WTC11 (cell line): Measurements from ENCODE around the gene HYI.
"Not testable (repeated sequence)": the region's sequence is repeated elsewhere in the genome, so short reads cannot be mapped to it uniquely, and the experiment has no call there.

Source experiments
- ETV6 ChIP-seq: sonication (generic); formaldehyde crosslinking; IDR thresholded peaks from 2 replicates; pipeline ENCODE4 v1.8.1; 2022; ENCODE audit warnings: mild to moderate bottlenecking, missing genetic modification reagents
- RORB ChIP-seq: fragments of 250-450 bp; sonication (Bioruptor Pico); IDR thresholded peaks from 2 replicates; pipeline ENCODE4 v1.9.0; 2021; ENCODE audit warnings: mild to moderate bottlenecking
- TEAD4 ChIP-seq: sonication (generic); formaldehyde crosslinking; IDR thresholded peaks from 2 replicates; pipeline ENCODE4 v1.8.0; 2022; ENCODE audit warnings: mild to moderate bottlenecking, missing genetic modification reagents
- ZNF281 ChIP-seq: sonication (generic); formaldehyde crosslinking; IDR thresholded peaks from 2 replicates; pipeline ENCODE4 v1.8.0; 2023; ENCODE audit warnings: mild to moderate bottlenecking, missing genetic modification reagents
- TF ChIP-seq, protein P1 (sequence below): fragments of 200-600 bp; IDR thresholded peaks from 2 replicates; pipeline ENCODE4 v1.8.0; 2022; ENCODE audit warnings: antibody characterized with exemption
- TF ChIP-seq, protein P2 (sequence below): sonication (generic); formaldehyde crosslinking; IDR thresholded peaks from 2 replicates; pipeline ENCODE4 v1.8.1; 2022; ENCODE audit warnings: low read depth, missing genetic modification reagents, borderline replicate concordance

DNA sequence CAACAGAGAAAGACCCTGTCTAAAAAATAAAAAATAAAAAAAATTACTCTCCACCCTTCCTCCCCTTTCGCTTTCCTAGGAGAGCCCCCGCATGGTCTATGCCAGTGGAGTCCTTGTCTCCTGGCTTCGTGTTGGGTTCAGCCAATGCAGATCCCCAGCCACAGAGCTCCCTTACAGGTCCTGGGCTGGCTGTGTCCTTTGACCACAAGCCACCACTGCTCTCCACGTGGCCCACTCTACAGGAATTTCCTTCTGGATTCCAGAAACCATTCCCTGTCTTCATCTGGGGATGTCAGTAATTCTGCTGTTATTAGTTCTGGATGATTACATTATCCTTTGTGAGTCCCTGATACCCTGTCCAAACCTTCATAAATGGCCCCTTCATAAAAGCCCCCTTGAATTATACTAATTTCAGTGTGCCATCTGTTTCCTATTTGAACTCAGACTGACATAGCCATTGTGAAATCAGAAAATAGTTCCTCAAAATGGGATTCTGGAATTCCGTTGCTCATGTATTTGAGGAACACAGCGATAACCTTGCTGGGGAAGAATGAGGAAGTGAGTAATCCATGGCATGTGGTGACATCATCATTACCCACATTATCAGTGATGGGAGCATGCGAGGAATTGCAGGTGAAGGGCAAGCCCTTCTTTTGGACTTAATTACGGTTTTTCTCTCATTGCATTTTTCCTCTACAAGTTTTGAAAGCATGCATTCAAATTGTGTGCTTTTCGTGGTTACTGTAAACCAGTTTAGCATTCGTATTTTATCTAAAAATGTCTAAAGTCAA, 22.1 kb upstream of the HYI start:
- TF ChIP-seq ETV6 (CRISPR knock-in tag); ZNF281 (CRISPR knock-in tag); TEAD4; RORB (CRISPR knock-in tag): not testable (repeated sequence)
- TF ChIP-seq, protein P1, sequence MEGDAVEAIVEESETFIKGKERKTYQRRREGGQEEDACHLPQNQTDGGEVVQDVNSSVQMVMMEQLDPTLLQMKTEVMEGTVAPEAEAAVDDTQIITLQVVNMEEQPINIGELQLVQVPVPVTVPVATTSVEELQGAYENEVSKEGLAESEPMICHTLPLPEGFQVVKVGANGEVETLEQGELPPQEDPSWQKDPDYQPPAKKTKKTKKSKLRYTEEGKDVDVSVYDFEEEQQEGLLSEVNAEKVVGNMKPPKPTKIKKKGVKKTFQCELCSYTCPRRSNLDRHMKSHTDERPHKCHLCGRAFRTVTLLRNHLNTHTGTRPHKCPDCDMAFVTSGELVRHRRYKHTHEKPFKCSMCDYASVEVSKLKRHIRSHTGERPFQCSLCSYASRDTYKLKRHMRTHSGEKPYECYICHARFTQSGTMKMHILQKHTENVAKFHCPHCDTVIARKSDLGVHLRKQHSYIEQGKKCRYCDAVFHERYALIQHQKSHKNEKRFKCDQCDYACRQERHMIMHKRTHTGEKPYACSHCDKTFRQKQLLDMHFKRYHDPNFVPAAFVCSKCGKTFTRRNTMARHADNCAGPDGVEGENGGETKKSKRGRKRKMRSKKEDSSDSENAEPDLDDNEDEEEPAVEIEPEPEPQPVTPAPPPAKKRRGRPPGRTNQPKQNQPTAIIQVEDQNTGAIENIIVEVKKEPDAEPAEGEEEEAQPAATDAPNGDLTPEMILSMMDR = not testable (repeated sequence)
- TF ChIP-seq, protein P2, sequence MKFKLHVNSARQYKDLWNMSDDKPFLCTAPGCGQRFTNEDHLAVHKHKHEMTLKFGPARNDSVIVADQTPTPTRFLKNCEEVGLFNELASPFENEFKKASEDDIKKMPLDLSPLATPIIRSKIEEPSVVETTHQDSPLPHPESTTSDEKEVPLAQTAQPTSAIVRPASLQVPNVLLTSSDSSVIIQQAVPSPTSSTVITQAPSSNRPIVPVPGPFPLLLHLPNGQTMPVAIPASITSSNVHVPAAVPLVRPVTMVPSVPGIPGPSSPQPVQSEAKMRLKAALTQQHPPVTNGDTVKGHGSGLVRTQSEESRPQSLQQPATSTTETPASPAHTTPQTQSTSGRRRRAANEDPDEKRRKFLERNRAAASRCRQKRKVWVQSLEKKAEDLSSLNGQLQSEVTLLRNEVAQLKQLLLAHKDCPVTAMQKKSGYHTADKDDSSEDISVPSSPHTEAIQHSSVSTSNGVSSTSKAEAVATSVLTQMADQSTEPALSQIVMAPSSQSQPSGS = not testable (repeated sequence)
